ENCODE results near the gene PEPD. TPM values are rescaled to one million over a fixed set of nuclear protein-coding genes. Genes with fewer than 3 reads are reported as not detected.

PEPD gene
- total RNA-seq, 3 donors from 2014 or later = 42.1 to 127 (median 82.3) TPM

DNA sequence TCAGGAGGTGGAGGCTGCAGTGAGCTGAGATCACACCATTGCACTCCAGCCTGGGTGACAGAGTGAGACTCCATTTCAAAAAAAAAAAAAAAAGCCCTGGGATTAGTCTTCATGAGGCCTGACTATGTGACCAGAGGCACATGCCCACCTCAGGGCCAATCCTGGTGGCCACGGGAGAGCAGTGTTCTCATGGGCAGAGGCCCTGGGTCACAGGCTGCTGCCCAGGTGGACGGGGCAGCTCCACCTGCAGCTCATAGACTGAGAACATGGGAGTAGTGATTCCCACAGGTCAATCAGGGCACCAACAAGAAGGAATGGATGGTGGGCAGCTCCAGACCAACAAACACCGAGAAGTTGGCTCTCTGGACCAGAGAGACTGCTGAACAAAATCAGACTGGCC is 26.1 kb upstream of the PEPD start:
- intact Hi-C loops (cut with DNase I; ENCODE audit: low total_unique reads) = no loop called here
- no peak for DNase-seq (ENCODE audit: low spot score in 2 of 2)
- Histone ChIP-seq H3K27ac (no peak overlapping the region), H3K9me3 (no peaks in the 10 kb centered on the region), H3K4me3 (no peak overlapping the region), H3K27me3 (peaks cover 0 to 17% of the 10 kb centered on the region in 2 donors), H3K36me3 (no peaks in the 10 kb centered on the region), H3K4me1 (no peaks in the 10 kb centered on the region)
- TF ChIP-seq, protein P1, sequence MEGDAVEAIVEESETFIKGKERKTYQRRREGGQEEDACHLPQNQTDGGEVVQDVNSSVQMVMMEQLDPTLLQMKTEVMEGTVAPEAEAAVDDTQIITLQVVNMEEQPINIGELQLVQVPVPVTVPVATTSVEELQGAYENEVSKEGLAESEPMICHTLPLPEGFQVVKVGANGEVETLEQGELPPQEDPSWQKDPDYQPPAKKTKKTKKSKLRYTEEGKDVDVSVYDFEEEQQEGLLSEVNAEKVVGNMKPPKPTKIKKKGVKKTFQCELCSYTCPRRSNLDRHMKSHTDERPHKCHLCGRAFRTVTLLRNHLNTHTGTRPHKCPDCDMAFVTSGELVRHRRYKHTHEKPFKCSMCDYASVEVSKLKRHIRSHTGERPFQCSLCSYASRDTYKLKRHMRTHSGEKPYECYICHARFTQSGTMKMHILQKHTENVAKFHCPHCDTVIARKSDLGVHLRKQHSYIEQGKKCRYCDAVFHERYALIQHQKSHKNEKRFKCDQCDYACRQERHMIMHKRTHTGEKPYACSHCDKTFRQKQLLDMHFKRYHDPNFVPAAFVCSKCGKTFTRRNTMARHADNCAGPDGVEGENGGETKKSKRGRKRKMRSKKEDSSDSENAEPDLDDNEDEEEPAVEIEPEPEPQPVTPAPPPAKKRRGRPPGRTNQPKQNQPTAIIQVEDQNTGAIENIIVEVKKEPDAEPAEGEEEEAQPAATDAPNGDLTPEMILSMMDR (IDR thresholded peaks at IDR 0.05) = no peak
- TF ChIP-seq POLR2AphosphoS5 (IDR thresholded peaks at IDR 0.05) (no peak), POLR2A (IDR thresholded peaks at IDR 0.05) (no peak)

- intact Hi-C loops (cut with DNase I; ENCODE audit: low total_unique reads) = no loop called here
- H3K27ac ChIP-seq = no peak overlapping the region
- no peaks in the 10 kb centered on the region for H3K36me3 ChIP-seq
- no peaks in the 10 kb centered on the region for H3K9me3 ChIP-seq
- no peak for DNase-seq (ENCODE audit: low spot score in 2 of 2)
- peaks cover 0 to 17% of the 10 kb centered on the region in 2 donors for H3K27me3 ChIP-seq
- no peak overlapping the region for H3K4me3 ChIP-seq
- TF ChIP-seq POLR2AphosphoS5 (IDR thresholded peaks at IDR 0.05) (no peak), POLR2A (IDR thresholded peaks at IDR 0.05) (no peak)
- TF ChIP-seq, protein P1 (IDR thresholded peaks at IDR 0.05) = no peak
- no peaks in the 10 kb centered on the region for H3K4me1 ChIP-seq
These were observed 25.1 kb upstream of the PEPD start for GRCh38 chr19:33546656-33547055.

DNA sequence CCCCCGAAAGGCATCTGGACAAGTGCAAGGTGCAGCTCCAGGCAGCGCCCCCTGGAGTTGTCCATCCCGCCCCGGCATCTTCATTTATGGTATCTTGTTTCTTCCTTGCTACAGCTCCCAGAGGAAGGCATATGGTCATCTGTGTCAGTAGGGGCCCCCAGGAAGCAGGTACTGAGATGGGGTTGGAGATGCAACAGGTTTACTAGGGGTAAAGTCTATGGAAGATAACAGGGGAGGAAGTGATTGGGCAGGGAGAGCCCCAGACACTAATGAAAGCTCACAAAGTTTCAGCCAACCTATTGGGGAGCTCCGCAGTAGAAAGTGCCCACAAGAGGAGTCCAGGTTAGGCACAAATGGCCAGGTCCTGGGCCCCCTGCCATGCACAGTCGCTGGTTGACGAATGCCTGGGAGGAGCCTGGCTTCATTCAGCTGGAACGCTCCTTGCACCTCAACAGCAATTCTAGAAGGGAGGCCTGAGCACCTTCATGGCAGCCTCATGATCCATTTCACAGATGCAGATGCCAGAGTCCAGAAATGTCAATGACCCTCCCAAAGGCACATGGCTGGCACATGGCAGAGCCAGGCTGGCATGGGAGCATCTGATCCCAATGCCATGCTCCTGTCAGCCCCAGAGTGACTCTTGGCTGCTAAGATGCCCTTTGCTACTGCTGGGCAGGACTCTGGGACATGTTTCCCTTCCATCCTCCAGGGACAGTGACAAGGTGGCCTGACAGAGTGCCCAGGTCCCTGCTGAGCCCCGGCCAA is 23.8 kb upstream of the PEPD start:
- intact Hi-C loops (cut with DNase I; ENCODE audit: low total_unique reads) = no loop called here
- DNase-seq (ENCODE audit: low spot score in 2 of 2) = no peak
- Histone ChIP-seq H3K27me3 (peaks cover 0 to 22% of the 10 kb centered on the region in 2 donors), H3K4me1 (no peaks in the 10 kb centered on the region), H3K27ac (no peak overlapping the region), H3K4me3 (no peak overlapping the region), H3K36me3 (no peaks in the 10 kb centered on the region), H3K9me3 (no peaks in the 10 kb centered on the region)
- TF ChIP-seq, protein P1 (IDR thresholded peaks at IDR 0.05) = no peak
- no peak for TF ChIP-seq POLR2AphosphoS5 (IDR thresholded peaks at IDR 0.05)
- TF ChIP-seq POLR2A (IDR thresholded peaks at IDR 0.05) = no peak

DNA sequence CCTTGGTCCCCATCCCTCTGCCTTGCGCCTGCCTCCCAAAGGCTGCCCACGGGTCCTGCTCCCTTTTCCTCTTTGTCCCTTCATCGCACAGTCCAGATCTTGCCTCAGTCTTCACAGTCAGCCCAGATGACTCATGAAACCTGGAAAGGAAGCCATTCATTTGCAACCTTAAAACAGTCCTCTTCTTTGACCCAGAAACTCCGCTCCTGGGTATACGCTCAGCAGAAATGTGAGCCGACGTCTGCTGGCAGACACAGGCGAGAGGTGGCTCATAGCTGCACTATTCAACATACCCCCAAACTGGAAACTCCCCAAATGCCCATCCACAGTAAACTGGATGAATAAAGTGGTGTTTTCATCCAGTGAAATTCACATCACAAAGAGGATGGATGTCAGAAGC is 13.6 kb upstream of the PEPD start:
- Histone ChIP-seq H3K27ac (no peak overlapping the region), H3K4me3 (no peak overlapping the region), H3K4me1 (no peaks in the 10 kb centered on the region), H3K27me3 (peaks cover 0 to 31% of the 10 kb centered on the region in 2 donors), H3K9me3 (no peaks in the 10 kb centered on the region), H3K36me3 (no peaks in the 10 kb centered on the region)
- TF ChIP-seq POLR2AphosphoS5 (IDR thresholded peaks at IDR 0.05) (no peak), POLR2A (IDR thresholded peaks at IDR 0.05) (no peak)
- TF ChIP-seq, protein P1 (IDR thresholded peaks at IDR 0.05) = no peak
- no peak for DNase-seq (ENCODE audit: low spot score in 2 of 2)
- intact Hi-C loops (cut with DNase I; ENCODE audit: low total_unique reads) = loop anchor here (10.0 kb wide), 1 partner anchor 70 kb away; no protein-coding TSS in a partner anchor

- Histone ChIP-seq H3K27me3 (peaks cover 0 to 38% of the 10 kb centered on the region in 2 donors), H3K4me1 (no peaks in the 10 kb centered on the region), H3K9me3 (no peaks in the 10 kb centered on the region), H3K27ac (no peak overlapping the region), H3K36me3 (no peaks in the 10 kb centered on the region), H3K4me3 (no peak overlapping the region)
- intact Hi-C loops (cut with DNase I; ENCODE audit: low total_unique reads) = loop anchor here (10.0 kb wide), 1 partner anchor 68 kb away; no protein-coding TSS in a partner anchor
- TF ChIP-seq POLR2A (IDR thresholded peaks at IDR 0.05) (no peak), POLR2AphosphoS5 (IDR thresholded peaks at IDR 0.05) (no peak)
- TF ChIP-seq, protein P1 (IDR thresholded peaks at IDR 0.05) = no peak
- DNase-seq (ENCODE audit: low spot score in 2 of 2) = no peak
These were observed 11.4 kb upstream of the PEPD start for GRCh38 chr19:33532859-33533460.
